HG02571 (cell line): ENCODE measurements around the gene CLCN7.

Experiments
- ATAC-seq: cut with Tn5 transposase; IDR thresholded peaks from one replicate; pipeline ENCODE4 v1.9.1; 2021; ENCODE audit warnings: mild to moderate bottlenecking, moderate library complexity; ENCODE audit not compliant: unreplicated experiment

Gene CLCN7, protein sequence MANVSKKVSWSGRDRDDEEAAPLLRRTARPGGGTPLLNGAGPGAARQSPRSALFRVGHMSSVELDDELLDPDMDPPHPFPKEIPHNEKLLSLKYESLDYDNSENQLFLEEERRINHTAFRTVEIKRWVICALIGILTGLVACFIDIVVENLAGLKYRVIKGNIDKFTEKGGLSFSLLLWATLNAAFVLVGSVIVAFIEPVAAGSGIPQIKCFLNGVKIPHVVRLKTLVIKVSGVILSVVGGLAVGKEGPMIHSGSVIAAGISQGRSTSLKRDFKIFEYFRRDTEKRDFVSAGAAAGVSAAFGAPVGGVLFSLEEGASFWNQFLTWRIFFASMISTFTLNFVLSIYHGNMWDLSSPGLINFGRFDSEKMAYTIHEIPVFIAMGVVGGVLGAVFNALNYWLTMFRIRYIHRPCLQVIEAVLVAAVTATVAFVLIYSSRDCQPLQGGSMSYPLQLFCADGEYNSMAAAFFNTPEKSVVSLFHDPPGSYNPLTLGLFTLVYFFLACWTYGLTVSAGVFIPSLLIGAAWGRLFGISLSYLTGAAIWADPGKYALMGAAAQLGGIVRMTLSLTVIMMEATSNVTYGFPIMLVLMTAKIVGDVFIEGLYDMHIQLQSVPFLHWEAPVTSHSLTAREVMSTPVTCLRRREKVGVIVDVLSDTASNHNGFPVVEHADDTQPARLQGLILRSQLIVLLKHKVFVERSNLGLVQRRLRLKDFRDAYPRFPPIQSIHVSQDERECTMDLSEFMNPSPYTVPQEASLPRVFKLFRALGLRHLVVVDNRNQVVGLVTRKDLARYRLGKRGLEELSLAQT

DNA sequence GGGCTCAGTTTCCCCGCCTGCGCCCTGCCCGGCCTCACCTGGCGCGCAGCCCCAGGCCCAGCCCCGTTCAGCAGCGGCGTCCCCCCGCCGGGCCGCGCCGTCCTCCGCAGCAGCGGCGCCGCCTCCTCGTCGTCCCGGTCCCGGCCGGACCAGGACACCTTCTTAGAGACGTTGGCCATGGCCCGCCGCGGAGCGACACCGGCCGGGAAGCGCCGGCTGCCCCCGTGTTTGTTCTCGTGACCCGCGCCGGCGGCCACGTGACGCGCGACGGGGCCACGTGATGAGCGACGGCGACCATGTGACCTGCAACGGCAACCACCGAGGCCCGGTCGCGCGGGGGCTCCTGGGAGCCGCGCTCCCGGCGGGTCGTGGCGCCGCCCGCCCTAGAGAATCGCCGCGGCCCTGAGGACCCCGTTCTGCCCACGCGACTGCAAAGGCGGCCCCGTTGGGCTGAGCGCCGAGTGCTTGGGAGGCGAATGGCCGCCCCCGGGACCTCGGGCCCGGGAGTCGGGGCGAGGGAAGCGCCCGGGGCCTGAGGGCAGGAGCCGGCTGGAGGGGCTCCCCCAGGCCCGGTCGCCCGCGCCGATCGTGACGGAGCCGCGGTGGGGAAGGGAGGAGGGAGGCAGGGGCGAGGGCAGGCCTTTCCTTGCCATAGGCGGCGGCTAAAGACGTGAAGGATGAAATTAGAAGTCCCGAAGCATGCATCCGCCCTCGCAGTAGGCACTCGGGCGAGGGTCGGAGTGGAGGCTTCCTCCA is at the start of gene CLCN7:
TSS of gene CLCN7 (minus strand) at position 233 of the 756 bp plus-strand sequence. CDS start at position 179, 54 bp downstream.
- ATAC-seq, result peak; percentile 72

DNA sequence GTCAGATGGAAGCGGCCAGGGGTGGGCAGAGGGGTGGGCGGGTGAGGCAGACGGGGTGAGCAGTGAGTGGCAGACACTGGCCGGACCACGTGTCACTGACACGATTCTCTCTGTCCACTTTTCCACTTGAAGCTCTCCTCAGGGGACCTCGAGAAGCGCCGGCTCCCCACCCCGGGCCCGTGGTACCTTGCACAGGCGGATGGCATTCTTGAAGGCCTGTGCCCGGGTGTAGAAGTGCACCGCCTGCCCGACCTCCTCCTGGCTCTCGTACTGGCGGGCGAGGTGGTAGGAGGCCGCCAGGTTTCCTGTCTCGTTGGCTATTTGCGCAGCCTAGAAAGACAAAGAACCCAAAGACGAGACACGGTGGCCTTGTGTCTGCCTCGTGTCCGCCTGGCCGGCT is 49.5 kb upstream of the CLCN7 start:
- ATAC-seq, result no peak

DNA sequence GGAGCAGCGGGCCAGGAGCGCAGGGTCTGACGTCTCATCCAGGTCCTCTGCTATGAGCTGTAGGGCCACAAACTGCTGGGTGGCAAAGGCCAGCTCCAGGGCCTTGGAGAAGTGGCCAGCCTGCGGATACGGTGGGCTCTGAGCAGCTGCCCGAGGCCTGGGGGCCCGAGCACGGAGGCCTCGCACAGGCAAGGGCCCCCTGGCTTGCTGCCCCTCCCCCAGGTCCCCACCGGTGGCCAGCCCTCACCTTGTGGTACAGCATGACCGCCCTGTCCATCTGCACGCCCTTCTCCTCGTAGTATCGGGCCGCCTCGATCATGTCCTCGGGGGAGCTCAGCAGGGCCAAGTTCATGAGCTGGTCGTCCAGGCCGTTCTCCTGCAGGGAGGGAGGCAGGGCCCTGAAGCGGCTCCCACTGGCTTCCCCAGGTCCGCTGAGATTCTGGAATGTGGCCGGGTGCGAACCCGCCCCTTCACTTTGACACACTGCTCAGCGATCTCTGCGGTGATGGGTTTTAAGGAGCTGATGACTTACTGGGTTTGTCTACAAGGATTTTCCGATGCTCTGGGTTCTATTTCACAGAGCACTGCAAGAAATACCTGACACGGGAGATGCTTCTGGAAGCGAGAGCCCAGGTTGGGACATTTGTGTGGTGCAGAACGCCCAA is 48.9 kb upstream of the CLCN7 start:
- no peak for ATAC-seq

DNA sequence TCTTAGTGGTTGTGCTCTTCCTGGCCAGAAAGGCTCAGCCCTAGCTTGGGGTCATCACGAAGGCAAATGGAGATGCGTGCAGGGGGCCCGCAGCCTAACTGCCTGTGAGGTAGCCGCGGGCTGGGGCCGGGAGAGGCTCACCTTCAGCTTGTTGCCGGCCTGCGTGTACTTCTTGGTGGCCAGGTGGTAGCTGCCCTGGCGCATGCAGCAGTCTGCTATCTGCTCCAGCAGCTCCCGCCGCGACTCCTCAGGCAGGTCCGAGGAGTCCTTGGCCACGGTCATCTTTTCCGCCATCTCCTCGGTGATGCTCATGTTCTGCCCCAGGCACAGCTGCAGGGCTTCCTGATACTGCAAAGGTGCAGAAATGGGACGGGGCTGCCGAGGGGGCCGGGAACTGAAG is 45.6 kb upstream of the CLCN7 start:
- ATAC-seq, result no peak

DNA sequence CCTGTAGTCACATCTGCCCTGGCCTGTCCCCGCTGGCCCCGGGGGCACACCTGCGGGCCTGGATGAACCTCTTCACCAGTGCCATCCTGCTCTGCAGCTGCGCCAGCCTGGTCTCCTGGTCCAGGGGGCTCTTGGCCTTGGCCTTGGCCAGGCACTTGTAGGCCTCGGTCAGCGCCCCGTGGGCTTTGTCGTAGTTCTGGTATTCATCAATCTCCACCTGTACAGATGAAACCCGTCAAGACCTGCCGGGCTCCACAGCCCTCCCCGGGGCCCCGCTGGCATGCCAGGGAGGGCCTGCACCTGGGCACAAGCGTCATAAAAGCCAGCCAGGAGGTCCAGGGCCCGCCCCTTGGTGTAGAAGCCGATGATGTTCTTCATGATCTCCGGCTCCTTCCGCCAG is 45.0 kb upstream of the CLCN7 start:
- ATAC-seq, result no peak

DNA sequence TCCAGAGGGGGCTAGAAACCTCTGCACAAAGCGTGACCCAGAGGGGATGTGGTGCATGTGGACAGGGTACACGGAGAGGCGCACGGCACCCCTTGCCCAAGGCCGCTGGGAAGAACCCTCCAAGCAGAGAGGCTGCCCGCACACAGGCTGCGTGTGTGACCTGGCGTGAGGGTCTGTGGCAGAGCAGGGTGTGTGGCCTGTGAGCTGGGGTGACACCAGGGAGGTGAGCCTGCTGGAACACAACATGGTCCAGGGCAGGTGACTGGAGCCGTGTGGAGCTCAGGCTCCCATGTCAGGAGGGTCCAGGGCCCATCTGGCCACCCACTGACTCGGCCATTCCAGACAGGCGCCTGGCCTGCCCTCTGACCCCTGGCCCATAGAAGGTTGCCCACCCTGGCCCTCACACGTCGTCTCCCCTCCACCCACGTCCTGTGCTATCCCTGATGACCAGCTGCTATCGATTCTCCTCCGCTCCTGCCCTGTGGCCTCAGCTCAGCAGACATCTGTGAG is 43.9 kb upstream of the CLCN7 start:
- ATAC-seq, result no peak

DNA sequence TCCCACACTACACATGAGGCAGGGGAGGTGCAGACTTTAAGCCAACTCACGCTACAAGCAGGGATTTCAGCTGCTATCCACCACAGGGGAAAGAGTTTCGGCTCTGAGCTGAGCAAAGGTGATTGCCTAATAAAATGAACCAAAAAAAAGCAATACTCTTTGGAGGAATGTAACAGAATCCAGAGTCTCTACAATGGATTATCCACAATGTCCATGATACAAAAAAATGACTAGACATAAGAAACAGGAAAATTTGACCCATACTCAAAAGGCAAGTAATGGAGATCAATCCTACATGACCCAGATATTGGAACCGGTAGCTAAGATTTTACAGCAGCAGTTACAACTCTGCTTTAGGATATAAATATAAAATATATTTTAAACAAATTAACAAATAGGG is 39.7 kb upstream of the CLCN7 start:
- ATAC-seq, result no peak

DNA sequence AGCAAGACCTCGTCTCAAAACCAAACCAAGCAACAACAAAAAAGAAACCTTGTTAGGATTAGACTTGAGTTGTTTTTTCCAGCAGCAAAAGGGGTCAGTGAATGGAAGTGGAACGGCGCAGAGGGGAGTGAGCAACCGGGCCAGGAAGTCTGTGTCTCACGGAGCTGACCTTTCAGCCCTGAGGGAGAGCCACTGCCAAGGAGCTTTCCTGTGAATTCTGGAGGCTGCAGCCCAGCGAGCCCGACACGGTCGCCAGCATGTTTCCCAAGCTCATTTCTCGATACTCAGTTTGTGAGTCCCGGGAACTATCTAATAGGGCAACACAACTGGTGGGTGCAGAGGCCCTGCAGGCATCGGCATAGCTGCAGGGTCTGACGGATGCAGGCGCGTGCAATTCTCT is 37.9 kb upstream of the CLCN7 start:
- ATAC-seq, result no peak

DNA sequence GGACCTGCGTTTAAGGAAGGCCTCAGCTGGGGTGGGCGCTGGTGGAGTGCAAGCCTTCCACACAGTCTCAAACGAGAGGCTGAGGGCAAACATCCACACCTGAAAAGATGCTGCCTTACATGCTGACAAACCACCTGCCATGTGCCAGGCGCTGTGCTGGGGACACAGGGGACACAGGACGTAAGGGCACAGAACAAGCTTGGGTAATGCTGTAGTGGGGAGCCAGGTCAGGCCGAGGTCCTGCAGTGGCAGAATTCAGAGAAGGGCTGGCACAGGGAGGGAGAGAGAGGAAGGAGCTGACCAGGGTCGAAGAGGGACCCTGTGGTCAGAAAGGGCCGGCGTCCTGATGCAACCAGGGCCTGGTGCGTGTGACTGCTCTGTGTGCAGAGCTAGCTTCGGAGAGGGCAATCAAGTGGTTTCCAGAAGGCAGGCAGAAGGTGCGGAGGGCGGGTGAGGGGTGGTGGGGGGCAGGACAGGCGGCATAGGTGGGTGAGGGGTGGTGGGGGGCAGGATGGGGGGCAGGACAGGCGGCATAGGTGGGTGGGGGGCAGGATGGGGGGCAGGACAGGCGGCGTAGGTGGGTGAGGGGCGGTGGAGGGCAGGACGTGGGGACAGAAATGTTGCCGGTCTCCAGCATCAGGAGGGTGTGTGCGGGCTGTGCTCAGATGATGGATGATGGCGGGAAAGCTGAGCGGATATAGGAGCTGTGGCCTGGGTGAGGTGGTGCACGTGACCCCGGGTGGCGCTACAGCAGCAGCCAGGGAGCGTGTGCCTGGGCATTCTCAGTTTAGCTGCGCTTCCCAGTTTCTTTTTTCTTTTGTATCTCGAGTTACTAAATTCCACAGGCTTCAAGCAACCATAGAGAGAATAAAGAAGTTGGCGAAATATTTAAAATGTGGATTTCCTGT is 37.1 kb upstream of the CLCN7 start:
- no peak for ATAC-seq

DNA sequence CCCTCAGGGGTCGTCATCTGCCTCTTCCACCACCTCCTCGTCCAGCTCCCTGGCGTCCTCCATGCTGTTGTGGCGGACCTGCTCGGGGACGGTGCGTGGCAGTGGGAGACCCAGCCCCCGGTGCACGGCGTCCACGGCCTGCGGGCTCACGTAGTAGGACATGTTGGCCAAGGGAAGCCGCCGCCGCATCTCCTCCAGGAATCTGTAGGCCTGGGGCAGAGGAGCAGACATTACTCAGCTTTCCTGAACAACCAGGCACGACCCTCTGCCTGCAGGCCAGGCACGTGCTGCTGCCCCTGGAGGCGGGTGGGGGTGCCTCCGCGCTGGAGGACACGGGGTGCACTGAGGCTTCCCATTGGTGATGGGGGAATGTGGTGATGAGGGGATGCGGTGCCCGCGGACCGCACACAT is 36.1 kb upstream of the CLCN7 start:
- ATAC-seq, result no peak

DNA sequence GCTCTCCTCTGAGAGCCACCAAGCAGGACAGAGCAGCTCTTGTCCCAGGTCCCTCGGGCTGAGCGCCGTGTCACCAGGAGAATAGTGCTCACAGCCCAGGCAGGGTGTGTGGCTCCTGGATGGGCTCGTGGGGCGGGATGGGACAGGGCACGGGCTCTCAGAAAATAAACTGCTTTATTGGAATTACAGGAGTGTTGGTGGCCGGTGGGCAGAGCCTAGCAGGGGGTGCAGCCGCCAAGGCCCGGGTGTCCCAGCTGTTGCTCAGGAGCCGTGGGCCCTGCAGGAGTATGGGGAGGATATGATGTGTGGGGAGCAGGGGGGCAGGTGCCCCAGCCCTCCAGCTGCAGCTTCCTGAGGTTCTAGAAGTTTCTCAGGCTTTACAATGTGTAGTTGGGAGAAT is 35.4 kb upstream of the CLCN7 start:
- ATAC-seq, result no peak

DNA sequence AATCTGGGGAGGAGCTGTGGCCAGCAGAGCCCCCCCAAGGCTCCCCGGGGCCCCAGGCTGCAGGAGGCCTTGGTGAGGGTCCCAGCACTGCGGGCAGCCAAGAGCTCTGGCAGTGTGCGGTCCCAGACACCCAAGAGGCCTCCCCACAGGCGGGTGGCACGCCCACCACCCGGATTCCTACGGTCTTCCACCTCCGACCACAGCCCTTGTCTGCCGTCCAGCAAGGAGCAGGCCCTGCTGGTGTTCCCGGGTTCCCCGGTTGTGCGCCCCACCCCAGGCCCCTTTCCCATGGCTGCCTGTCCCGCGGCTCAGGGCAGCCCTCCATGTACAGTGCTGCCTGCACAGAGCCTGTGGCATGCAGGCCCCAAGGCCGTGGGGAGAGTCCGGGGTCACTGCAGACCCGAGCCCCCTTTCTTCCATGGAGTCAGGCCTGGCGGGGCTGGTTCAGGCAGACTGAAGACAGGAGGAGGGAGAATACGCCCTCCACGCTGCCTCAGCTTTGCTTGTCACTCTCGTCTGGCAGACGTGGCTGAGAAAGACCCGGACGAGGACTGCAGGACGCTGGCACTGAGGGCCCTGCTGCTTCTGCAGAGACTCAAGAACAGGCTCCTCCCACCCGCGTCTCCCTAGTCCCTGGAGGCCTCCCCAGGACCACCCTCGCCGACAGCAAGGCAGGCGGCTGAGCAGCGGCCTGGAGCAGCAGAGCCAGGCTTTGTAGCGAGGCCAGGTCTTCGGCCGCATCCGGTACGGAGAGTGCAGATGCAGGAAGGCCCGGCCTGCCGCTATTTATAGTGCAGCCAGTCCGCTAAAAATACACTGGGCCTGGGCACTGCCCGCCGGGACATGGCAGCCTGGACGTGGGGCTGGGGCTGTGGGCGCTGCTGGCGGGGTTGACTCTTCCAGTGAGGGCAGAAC is 34.7 kb upstream of the CLCN7 start:
- ATAC-seq, result no peak

DNA sequence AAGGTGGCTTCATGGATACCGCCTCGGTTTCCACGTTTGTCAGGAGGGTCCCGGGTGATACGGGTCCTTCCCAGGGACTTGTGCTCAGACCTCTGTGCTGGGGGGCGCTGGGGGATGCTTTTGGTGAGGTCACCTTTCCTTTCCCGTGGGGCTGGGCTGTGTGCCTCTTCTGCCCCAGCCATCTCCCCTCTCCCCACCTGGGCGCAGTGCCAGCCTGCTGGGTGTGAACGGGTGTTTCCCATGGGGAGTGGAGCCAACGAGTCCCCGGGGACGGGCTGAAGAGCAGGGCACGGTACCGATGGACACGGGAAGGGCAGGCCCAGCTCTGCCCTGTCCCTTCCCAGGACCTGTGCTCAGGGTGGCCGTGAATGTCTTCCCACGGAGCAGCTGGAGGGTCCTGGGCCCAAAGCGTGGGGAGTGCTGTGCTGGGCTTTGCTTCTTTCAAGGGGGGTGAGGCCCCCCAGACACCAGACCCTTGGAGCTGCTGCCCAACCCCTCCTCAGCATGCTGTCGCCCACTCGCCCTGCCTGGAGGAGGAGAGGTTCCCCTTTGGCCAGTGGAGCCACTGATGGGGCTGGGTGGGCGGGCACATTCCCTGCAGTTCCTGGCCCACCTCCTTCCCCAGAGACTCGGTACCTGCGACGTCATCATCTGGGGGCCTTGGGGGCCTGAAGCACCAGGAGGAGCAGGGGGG is 33.8 kb upstream of the CLCN7 start:
- no peak for ATAC-seq

DNA sequence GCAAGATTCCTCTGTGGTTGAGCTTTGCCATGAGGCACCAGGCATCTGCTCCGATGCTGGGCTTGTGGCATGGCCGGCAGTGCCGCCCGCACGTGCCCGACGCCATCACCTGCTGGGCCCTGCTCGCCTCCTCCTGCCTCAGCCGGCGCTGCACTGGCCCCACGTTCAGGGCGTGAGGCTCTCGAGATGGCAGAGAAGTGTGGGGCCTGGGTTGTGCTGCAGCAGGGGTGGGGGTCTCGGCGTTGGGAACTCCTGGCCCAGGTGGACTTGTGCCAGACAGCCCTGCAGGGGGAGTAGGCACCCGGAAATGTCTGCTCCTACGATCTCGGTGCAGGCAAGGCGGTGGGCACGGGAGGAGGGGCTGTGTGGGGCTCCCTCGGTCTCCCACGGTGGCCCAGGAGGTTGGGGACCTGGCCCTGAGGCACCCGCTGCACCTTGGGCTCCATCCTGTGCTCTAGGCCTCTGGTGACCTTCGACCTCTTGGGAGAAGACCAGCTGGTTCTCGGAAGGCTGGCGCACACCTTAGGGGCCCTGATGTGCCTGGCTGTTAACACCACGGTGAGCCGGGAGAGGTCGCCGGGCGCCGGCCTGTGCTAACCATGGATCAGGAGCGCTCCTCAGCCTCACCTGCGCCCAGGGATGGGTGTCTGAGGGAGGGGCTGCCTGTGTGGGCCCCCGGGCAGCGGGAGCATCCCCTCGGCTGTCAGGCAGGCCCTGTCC is 31.8 kb upstream of the CLCN7 start:
- ATAC-seq, result no peak

DNA sequence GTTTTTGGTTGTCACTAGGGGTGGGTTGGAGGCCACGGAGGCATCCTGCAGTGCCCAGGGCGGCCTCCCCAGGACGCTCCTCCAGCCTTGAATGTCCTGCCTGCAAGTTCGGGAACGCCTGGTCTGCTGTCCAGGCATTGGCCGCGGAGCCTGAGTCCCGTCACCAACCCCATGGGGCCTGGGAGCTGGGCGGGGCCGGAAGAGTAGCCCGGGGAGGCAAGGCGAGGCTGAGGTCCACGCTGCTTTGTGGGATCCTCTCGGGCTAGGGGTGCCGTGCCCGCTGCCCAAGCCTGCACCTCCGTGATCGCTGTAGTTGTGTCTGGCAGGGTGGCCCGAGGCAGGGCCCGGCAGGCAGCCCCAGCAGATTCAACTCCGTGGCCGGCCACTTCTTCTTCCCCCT is 31.1 kb upstream of the CLCN7 start:
- no peak for ATAC-seq

DNA sequence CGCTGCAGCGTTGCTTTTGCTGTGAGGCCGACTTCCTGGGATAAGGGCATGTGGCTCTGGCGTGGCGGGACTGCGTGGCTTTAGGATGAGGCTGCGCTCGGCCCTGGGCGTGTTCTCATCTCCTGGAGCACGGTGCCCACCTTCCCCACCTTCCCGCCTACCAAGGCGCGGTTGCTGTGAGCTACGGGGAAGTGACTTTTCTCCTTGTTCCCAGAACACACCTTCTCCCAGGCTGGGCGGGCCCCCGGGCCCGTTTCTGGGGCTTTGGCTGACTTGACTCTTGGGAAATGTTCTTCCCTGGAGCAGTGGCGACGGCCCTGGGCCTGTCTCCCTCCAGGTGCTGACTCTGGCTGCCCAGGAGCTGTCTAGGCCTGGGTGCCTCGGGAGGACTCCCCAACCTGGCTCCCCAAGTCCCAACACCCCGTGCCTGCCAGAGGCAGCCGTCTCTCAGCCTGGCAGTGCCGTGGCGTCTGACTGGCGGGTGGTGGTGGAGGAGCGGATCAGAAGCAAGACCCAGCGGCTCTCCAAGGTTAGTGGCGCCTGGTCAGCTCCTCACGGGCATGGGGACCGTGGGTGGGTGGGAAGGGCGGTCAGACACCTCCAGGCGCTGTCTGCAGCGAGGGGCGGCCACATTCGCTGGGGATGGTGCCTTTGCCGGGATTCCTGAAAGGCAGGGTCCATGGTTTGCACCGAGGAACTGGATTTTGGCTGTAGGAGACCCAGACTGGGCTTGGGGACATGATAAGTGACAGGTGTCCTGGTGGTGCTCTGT is 30.4 kb upstream of the CLCN7 start:
- ATAC-seq, result no peak
